ENCODE results near the gene USP15. TPM values are rescaled to one million over a fixed set of nuclear protein-coding genes. Genes with fewer than 3 reads are reported as not detected.
"Not testable (repeated sequence)": the region's sequence is repeated elsewhere in the genome, so short reads cannot be mapped to it uniquely, and the experiment has no call there.

Gene USP15
- total RNA-seq, 1 experiment from 2014 or later, result 52.6 TPM

DNA sequence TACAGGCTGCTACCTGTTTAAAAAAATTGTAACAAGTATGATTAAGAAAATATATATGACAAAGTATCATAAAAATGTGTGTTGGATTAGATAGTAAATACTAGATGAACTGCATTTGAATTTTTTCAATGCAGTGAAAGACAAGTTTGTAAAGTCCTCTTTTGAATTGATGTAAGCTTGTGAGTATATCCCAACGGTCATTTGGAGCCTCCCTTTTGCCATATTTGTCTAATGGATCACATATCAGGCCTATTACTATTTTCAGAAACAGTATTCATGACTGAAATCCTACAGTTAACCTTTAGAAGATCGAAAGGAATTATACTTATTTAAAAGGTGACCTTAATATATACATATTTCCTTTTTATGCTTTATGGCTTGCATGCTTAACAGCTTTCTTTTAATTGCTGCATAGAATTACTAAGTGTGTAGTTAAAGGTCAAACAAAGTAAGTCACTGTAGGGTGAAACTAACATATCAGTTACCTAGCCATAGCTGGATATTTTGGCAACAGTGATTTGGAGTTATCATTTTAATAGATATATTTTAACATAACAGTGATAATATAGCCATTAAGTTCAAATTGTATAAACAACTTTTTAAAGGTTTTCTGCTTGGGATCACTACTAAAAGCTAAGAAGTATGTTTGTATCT lies 53.6 kb downstream of the USP15 start:
- no peak for DNase-seq (ENCODE audit: extremely low read depth, low read depth)

DNA sequence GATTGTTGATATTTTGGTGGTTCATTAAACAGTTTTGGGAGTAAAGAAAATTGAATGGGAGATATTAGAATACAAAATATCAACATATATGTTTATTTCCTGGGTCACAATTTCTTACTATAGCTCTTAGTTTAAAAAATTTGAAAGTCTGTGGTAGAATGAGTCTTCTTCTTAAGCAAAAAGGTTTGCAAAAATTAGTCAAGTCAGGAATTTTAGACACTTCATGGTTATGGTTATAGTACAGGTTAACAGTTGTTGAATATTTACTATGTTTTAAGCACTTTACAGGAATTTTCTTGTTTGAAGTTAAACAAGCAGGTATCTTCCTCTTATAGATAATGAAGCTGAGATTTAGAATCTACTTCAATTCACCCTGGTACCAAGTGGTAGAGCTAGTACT lies 56.8 kb downstream of the USP15 start:
- DNase-seq (ENCODE audit: extremely low read depth, low read depth), result no peak

DNA sequence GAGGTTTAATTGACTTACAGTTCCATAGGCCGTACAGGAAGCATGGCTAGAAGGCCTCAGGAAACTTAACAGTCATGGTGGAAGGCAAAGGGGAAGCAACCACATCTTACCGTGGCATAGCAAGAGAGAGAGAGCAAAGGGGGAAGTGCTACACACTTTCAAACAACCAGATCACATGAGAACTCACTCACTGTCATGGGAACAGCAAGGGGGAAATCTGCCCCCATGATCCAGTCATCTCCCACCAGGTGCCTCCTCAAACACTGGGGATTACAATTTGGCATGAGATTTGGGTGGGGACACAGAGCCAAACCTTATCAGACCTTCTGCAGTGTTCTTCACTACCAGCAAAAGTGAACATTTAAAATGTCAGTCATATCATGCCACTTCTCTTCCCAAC lies 58.9 kb downstream of the USP15 start:
- no peak for DNase-seq (ENCODE audit: extremely low read depth, low read depth)

DNA sequence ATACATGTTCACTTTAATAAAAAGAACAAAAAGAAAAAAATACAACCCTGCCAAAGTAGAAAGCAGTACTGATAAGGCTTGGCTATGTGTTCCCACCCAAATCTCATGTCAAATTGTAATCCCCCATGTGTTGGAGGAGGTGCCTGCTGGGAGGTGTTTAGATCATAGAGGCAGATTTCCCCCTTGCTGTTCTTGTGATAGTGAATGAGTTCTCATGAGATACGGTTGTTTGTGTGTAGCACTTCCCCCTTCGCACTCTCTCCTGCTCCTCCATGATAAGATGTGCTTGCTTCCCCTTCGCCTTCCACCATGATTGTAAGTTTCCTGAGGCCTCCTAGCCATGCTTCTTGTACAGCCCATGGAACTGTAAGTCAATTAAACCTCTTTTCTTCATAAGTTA lies 59.9 kb downstream of the USP15 start:
- DNase-seq (ENCODE audit: extremely low read depth, low read depth), result no peak

DNA sequence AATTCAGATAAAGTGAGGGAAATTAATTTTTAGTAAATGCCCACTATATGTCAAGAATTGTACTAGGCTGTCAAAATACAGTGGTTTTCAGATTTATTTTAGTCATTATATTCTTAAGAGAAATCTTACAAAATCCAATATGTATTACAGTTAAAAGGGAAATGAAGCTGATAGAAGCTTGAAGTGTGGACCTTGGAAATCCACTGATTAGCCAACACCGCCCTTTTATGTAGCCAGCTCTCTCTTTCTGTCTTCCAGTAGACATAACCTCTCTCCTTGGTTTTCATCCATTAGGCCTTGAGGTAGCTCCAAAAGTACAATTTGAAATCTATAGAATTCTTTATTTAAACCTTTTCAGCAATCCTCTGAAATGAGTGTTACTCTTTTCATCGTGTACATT lies 63.2 kb downstream of the USP15 start:
- no peak for DNase-seq (ENCODE audit: extremely low read depth, low read depth)

DNA sequence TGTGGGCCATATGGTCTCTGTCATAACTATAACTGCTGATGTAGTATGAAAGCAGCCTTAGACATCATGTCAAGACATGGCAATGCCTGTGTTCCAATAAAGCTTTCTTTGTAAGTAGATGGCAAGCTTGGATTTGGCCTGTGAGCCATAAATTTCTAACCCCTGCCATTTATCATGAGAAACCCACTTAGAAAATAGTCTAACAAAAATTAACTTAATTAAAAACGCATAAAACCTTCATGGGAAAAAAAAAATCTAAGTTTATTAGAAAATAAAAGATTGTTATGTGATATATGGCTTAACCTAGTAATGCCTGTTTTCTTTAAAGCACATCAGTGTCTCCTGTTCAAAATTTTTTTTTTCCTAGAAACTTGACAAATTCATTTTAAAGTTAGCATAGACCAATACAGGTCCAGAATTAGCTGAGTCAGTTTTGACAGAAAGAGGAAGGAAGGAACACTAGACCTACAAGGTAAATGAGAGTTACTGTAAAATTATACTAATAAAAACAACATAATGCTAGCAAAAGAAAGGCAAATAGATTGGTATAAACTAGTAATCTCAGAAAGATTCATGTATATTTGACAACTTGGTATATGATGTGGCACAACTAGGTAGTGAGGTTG lies 68.2 kb downstream of the USP15 start:
- no peak for DNase-seq (ENCODE audit: extremely low read depth, low read depth)

DNA sequence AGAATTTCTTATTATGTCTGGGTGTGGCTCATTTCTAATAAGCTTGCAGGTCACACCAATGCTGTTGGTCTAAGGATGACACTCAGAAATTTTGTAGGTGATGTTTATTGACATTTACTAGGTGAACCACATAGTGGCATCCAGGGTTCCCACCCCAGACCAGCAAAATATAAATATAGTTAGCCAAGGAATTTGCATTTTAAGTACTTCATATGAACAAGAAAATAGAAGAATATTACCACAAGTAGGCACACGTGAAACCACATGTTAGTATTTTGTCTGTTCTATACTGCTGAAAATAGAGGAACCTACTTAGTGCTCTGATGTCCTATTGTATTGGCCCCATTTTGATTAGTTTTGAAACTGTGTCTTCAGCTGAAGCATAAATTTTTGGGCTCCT lies 71.1 kb downstream of the USP15 start:
- DNase-seq (ENCODE audit: extremely low read depth, low read depth), result no peak

DNA sequence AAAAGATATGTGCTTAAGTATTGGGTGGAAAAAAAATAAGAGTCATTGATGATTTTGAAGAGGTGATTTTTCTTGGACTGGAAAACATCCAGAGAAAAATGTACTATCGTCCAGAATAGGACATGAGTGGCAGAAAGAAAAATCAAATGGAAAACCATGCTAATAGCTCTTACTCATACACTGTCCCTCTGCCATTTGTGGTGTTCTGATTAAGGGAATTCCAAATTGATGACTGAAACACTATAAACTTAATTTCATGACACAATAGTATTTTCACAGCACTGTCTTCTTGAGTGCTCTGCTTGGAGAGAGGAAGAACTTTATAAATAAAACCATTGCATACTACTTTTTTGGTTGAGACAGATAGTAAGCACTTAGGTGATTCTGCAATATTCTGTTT lies 72.4 kb downstream of the USP15 start:
- DNase-seq (ENCODE audit: extremely low read depth, low read depth), result no peak

DNA sequence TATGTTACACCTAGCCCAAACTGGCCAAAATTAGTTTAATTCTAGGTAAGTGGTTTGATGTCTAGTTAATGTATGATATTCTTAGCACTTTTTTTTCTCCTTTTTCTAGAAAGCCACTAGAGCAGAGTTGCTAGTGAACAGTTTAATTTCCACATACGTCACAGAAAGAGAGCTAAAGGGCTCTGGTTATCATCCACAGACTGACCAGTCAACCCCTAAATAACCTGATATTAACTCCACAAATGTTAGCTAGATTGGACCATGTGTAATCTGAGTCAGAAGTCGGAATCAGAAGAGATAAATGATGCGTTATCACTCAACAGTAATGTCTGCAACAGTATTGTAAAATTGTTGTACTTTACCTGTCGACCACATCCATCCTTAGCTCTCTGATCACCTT lies 74.9 kb downstream of the USP15 start:
- DNase-seq (ENCODE audit: extremely low read depth, low read depth), result no peak

DNA sequence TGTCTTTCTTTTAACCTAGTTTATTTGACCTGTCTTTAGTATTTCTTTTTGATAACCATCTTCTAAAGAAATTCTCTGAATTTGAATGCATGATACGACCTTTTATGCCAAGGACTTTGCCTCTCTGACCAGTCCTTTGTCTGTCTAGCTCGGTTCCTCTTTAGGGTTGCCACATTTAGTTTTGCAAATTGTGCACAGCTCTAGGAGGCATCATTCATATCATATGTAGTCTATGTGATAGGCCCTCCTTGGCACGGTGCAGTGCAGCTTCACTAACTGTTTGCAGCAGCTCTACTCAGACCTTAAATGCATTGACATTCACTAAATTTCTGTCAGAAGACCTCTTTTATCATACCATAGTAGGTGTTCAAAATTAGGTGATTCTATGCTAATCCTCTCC lies 75.6 kb downstream of the USP15 start:
- DNase-seq (ENCODE audit: extremely low read depth, low read depth), result no peak

DNA sequence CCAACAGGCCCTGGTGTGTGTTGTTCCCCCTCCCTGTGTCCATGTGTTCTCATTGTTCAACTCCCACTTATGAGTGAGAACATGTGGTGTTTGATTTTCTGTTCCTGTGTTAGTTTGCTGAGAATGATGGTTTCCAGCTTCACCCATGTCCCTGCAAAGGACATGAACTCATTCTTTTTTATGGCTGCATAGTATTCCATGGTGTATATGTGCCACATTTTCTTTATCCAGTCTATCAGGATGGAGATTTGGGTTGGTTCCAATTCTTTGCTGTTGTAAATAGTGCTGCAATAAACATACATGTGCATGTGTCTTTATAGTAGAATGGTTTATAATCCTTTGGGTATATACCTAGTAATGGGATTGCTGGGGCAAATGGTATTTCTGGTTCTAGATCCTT lies 77.4 kb downstream of the USP15 start:
- not testable (repeated sequence) for DNase-seq (ENCODE audit: extremely low read depth, low read depth)

DNA sequence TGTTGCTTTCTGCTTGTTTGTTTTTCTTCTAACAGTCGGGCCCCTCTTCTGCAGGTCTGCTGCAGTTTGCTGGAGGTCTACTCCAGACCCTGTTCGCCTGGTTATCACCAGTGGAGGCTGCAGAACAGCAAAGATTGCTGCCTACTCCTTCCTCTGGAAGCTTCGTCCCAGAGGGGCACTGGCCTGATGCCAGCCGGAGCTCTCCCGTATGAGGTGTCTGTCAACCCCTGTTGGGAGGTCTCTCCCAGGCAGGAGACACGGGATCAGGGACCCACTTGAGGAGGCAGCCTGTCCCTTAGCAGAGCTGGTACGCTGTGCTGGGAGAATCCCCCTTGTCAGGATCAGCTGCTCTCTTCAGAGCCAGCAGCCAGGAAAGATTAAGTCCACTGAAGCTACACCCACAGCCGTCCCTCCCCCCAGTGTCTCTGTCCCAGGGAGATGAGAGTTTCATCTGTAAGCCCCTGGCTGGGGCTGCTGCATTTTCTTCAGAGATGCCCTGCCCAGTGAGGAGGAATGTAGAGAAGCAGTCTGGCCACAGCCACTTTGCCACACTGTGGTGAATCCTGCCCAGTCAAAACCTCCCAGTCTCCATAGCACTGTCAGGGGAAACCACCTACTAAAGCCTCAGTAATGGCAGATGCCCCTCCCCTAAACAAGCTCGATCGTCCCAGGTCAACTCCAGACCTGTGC lies 82.6 kb downstream of the USP15 start:
- not testable (repeated sequence) for DNase-seq (ENCODE audit: extremely low read depth, low read depth)

DNA sequence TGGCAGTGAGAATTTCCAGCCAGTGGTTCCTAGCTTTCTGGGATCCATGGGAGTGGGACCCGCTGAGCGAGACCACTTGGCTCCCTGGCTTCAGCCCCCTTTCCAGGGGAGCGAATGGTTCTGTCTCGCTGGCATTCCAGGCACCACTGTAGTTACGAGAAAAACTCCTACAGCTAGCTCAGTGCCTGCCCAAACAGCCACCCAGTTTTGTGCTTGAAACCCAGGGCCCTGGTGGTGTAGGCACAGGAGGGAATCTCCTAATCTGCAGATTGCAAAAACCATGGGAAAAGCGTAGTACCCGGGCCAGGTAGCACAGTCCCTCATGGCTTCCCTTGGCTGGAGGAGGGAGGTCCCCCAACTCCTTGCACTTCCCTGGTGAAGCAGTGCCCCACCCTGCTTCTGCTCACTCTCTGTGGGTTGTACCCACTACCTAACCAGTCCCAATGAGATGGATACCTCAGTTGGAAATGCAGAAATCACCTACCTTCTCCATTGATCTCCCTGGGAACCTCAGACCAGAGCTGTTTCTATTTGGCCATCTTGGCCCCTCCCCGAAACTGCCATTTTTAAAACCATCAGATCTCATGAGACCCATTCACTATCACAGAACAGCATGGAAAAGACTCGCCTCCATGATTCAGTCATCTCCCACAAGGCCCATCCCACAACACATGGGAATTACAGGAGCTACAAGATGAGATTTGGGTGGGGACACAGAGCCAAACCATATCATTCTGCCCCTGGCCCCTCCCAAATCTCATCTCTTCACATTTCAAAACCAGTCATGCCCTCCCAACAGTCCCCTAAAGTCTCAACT lies 83.3 kb downstream of the USP15 start:
- DNase-seq (ENCODE audit: extremely low read depth, low read depth), result not testable (repeated sequence)

DNA sequence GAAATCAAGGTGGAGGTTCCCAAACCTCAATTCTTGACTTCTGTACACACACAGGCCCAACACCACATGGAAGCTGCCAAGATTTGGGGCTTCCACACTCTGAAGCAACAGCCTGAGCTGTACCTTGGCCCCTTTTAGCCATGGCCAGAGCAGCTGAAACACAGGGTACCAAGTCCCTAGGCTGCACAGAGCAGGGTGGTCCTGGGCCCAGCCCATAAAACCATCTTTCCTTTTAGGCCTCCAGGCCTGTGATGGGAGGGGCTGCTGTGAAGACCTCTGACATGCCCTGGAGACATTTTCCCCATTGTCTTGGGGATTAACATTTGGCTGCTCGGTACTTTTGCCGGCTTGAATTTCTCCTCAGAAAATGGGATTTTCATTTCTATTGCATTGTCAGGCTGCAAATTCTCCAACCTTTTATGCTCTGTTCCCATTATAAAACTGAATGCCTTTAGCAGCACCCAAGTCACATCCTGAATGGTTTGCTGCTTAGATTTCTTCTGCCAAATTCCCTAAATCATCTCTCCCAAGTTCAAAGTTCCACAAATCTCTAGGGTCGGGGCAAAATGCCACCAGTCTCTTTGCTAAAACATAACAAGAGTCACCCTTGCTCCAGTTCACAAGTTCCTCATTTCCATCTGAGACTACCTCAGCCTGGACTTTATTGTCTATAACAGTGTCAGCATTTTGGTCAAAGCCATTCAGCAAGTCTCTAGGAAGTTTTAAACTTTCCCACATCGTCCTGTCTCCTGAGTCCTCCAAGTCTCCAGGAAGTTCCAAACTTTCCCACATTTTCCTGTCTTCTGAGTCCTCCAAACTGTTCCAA lies 84.7 kb downstream of the USP15 start:
- DNase-seq (ENCODE audit: extremely low read depth, low read depth), result not testable (repeated sequence)

DNA sequence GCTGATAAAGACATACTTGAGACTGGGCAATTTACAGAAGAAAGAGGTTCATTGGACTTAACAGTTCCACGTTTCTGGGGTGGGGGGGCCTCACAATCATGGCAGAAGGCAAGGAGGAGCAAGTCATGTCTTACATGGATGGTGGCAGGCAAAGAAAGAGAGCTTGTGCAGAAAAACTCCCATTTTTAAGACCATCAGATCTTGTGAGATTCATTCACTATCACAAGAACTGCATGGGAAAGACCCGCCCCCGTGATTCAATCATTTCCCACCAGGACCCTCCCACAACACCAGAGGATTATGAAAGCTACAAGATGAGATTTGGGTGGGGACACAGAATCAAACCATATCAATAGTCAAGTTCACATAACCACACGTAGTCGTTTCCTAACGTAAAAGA lies 85.5 kb downstream of the USP15 start:
- no peak for DNase-seq (ENCODE audit: extremely low read depth, low read depth)

DNA sequence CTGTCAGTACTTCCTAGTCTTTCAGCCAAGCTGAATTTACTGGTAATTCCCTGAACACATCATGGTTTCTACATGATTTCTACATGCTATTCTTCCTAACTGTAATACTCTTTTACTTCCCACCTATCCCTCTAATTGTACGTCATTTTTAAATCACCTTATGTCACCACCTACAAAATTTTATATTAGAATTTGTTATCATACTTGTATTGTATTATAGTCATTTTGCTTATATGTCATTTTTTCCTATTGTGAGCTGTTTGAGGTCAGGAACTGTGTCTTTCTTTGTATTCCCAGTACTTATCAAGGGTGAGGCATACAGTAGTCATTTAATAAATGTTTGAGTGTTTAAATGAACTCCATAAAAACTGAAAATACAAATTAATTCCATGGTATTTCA lies 86.6 kb downstream of the USP15 start:
- no peak for DNase-seq (ENCODE audit: extremely low read depth, low read depth)

DNA sequence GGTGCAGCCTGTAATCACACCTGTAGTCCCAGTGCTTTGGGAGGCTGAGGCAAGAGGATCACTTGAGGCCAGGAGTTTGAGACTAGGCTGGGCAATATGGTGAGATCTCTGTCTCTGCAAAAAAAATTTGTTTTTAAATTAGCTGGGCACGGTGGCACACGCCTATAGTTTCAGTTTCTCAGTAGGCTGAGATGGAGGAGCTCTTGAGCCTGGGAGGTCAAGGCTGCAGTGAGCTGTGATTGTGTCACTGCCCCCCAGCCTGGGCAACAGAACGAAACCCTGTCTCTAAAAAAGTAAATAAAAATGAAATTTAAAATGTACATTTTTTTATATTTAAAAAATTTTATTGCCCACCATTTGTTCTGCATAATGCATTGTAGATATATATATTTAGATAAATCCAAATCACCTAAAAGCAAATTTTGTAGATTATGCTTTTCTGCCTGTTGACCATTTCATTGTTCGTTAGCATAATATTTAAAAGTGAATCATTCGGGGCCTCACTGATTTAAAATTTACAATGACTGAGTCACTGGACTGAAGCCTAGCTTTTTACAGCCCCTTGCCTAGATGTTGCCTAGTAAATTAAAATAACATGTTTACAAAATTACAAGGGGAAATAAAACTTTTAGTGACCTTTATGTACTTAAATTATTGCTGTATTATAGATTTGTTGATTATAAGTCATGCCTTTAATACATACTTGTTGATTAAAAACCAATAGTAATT lies 87.9 kb downstream of the USP15 start:
- DNase-seq (ENCODE audit: extremely low read depth, low read depth), result no peak

DNA sequence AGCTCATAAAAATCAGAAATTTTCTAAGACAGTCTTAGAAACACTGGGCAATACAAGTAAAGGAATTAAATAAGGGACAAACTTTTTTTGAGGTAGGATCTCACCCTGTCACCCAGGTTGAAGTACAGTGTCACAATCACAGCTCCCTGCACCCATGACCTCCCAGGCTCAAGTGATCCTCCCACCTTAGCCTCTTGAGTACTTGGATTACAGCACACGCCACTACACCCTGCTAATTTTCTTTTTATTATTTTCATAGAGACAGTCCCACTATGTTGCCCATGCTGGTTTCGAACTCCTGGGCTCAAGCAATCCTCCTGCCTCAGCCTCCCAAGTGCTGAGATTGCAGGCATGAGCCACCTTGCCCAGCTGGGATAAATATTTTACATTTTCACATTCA lies 90.3 kb downstream of the USP15 start:
- DNase-seq (ENCODE audit: extremely low read depth, low read depth), result no peak

DNA sequence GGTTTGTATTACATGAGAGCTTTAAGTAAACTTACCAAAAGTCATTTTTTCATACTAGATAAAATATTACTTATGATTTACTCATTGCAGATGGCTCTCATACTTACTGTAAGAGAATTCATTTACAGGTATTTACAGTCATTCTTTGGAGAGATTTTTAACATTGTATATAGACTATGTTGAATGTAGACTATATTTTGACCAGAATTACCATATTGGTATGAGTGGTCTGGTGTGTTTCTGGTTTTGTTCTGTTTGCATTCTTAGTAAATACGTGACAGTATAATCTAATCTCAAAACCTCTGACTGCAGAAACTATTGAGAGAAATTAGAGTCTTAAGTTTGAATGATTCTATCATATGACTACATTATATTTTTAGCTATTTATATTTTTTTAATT lies 91.1 kb downstream of the USP15 start:
- no peak for DNase-seq (ENCODE audit: extremely low read depth, low read depth)

DNA sequence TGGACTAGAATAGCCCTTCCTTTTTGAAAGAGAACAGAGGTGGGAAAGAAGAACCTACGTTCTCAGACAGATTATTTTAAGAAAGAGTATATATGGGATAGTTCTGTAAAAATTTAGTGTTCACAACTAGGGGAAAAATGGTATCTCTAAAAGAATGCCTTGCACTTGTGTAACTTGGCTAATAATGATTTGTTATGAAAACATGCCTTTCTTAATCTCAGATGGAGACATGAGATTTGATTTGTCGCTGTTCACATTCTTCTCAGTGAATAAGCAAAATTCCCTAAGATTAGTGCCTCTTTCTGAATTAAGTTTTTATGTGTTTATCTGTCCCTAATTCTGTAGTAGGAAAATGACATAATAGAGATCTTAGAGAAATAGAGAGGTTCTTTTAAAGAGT lies 100.8 kb downstream of the USP15 start:
- DNase-seq (ENCODE audit: extremely low read depth, low read depth), result no peak

Data from NCI-H460 (cell line).